C4-2B (cell line): Measurements from ENCODE around the gene RPUSD1.

Source experiments
- ZFX ChIP-seq: fragments of 450-650 bp; IDR thresholded peaks from 2 replicates; pipeline ENCODE4 v1.6.1; 2017
- TF ChIP-seq, protein P1 (sequence below): fragments of 450-650 bp; conservative IDR thresholded peaks from 2 replicates; pipeline ENCODE4 v1.5.1; 2017; ENCODE audit warnings: mild to moderate bottlenecking

- TF ChIP-seq, protein P1, sequence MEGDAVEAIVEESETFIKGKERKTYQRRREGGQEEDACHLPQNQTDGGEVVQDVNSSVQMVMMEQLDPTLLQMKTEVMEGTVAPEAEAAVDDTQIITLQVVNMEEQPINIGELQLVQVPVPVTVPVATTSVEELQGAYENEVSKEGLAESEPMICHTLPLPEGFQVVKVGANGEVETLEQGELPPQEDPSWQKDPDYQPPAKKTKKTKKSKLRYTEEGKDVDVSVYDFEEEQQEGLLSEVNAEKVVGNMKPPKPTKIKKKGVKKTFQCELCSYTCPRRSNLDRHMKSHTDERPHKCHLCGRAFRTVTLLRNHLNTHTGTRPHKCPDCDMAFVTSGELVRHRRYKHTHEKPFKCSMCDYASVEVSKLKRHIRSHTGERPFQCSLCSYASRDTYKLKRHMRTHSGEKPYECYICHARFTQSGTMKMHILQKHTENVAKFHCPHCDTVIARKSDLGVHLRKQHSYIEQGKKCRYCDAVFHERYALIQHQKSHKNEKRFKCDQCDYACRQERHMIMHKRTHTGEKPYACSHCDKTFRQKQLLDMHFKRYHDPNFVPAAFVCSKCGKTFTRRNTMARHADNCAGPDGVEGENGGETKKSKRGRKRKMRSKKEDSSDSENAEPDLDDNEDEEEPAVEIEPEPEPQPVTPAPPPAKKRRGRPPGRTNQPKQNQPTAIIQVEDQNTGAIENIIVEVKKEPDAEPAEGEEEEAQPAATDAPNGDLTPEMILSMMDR, result no peak
- TF ChIP-seq ZFX, result no peak
These were observed 36.0 kb upstream of the RPUSD1 start for GRCh38 chr16:824194-824593.
